ENCODE data around the gene SLC22A31.

Gene SLC22A31

DNA sequence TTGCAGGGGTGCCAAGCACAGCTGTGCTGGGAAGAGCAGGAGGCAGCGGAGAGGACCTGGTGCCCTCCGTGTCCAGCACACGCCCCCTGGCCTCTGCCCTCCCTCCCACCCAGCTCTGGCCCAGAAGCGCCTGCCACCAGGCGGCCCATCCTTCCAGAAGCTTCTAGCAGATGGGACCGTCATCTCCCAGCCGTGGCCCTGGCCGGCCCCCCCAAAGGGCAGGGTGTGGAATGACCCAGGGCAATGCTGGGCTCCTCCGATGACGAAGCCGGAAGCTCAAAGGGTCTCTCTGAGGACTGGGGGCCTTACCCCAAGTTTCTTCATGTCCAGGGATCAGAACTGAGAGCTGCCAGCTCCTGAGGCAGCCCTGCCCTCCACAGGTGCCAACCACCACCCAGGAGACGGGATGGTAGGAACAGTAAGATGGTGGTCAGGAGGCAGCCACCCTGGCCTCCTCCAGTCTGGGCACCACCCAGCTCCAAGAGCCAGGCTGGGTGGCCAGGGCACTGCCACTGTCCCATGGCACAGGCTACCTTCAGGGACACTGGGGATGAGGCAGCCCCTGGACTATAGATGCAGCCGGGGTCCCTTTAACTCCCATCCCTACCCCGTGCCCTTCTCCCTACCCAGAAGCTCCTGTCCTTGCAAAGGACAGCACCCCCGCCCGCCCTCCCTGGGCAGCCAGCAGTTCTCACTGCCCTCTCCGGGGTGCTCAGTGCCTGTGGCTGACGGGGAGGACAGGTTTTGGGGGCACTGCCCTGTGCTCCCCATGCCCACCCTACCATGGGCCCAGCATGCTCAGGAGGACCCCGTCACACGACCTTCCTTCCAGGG, 35.3 kb downstream of the SLC22A31 start:
- no peak for DNase-seq

GRCh38 chr16:89164436-89164835, 35.9 kb downstream of the SLC22A31 start:
- DNase-seq, result no peak

GRCh38 chr16:89163297-89163696, 37.0 kb downstream of the SLC22A31 start:
- no peak for DNase-seq

DNA sequence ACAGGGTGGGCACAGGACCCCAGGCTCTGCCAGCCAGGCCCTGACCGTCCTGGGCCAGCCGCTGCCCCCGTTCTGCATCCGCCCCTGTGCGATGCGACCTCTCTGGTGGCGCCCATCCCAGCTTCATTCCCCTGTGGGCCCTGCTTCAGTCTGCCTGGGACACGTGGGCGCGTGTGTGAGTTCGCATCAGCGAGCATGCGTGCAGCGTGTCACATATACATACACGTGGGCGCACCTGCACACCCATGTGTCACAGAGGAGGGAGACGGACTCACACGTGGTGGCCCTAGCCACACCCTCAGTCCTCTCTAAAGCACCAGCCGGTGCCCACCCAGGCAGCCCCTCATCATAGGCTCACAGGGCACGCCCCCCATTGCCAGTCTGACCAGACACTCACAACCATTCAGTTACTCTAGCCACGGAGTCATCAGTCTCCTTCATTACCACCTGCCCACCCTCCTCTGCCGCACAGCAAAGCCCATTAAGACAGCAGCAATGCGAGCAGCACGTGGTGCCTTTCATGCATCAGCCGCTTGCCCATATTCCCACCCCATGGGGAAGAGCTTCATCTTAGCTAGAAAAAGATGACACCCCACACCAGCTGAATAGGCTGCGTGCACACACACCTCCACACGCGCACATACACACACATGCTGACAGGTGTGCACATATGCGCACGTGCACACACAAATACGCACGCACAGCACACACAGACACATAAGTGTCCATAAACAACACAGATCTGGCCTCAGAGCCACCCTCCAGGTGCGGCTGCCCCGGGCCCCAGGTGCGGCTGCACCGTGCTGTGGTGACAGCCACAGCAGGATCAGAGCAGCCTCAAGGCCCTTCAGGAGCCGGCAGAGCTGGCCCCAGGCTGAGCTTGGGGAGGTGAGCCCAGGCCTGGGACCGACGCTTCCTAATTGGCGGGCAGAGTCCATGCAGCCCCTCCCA, 38.3 kb downstream of the SLC22A31 start:
- no peak for DNase-seq

DNA sequence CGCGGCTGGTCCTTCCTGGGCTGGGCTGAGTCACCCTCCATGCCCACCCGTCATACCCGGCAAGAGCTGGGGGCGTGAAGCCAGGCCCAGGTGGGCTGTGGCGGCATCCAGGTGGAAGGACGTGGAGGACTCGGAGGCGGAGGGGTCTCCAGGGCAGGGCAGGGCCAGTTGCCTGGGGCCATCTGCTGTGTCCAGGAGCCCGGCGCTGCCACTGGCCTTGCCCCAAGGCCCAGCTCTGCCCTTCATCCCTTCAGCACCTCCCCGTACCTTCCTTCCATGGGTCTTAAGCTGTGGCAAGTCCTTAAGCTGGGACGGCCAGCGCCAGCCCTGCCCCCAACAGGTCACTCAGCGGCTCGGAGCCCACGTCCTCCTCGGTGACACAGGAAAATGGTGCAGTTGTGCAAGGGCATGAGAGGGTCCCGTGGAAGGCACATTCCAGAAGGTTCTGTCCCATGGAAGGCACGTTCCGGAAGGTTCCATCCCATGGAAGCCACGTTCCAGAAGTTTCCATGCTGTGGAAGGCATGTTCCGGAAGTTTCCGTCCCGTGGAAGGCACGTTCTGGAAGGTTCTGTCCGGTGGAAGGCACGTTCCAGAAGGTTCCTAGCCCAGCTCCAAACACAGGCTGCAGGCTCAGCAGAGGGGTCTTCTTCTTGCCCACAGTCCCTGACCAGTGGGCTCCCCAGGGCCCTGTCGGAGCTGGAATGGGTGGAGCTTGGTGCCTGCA, 39.2 kb downstream of the SLC22A31 start:
- no peak for DNase-seq

DNA sequence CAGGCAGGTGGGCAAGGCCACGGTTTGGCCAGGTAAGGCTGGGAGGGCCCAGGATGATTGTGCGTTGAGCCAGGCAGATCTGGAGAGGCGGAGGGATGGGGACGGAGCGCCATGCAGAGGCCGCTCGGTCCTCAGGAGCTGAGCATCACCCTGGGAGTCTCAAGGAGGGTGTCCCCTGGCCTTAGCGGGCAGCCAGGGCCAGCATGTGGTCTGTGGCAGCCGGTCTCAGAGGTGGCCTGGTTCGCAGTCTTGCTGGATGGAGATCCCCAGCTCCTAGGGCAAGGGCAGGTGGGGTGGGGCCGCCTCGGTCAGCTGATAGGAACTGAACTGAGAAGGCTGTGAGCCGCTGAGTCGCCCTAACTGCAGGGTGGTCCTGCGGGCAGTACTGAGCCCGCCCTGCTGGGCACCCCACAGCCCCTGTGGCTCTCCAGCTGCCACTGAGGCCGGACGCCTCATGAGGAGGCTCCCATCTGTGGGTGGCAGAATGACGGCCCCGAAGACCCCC, 40.4 kb downstream of the SLC22A31 start:
- no peak for DNase-seq

DNA sequence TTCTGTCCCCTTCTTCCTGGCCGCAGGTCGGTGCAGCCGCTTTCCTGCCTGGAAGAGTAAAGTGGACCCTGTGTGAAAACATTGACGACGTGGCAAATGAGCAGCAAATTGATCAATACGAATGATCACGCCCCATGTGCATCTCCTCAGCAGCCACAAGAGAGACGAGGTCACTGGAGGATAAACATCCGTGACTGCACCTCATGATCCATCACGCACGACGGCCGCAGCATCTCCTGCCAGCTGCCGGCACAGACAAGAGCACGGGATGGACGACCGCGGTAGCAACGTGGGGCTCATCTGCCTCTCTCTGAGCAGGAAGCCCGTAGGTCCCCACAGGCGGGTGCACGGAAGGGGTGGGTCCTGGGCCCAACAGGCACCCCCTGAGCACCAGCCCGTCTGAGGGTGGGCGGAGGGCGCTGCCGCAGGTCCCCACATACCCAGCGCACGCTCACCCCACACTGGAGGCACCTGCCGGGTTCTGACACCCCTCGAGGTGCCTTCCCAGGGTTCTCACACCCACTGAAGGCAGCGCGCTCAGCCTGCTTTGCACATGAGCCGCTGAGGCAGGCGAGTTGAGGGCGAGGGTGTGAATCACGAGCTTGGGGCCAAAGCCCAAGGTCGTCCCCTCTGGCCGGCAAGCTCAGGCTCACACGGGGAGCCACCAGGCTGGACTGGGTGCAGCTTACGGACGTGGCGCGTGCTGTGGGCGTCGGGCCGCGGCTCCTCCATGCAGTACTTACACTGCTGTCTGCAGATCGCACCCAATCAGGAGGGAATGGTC, 41.1 kb downstream of the SLC22A31 start:
- DNase-seq, result no peak

- DNase-seq, result no peak
Observed at GRCh38 chr16:89157778-89158177, 42.6 kb downstream of the SLC22A31 start.

DNA sequence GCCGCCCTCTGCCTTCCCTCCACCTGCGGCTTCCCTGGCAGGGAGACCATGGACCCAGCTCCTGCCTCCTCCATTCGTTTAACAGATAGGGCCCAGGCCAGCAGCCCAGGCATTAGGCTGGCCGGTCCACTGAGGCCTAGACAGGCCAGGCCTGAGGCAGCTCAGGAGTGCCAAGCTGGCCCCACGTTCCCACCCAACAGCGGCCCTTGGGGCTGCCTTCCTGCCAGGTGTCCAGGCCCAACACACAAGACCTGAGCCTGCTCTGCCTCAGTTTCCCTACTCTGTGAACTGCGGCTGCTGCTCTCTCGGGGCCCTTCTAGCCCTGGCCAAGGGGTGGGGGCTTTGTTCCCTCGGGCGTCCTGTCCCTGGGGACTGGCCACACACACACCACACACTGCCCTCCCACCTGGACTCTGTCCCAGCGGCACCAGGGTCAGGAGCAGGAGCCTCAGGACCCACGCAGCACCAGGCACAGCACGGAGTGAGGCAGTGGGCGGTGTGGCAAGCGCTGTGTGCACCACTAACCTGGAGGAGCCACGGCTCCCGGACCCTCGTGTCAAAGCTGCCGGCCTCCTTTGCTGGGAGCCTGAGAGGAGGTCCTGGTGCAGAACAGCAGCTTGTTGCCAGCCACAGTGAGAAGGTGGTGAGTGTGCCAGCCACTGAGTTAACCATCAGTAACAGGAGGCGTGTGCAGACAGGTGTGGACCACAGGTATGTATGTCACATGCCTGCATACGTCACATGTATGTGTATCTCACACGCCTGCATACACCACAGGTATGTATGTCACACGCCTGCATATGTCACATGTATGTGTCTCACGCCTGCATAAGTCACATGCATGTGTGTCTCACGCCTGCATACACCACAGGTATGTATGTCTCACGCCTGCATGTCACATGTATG, 43.3 kb downstream of the SLC22A31 start:
- no peak for DNase-seq

GRCh38 chr16:89155851-89156739, 44.2 kb downstream of the SLC22A31 start:
- no peak for DNase-seq

DNA sequence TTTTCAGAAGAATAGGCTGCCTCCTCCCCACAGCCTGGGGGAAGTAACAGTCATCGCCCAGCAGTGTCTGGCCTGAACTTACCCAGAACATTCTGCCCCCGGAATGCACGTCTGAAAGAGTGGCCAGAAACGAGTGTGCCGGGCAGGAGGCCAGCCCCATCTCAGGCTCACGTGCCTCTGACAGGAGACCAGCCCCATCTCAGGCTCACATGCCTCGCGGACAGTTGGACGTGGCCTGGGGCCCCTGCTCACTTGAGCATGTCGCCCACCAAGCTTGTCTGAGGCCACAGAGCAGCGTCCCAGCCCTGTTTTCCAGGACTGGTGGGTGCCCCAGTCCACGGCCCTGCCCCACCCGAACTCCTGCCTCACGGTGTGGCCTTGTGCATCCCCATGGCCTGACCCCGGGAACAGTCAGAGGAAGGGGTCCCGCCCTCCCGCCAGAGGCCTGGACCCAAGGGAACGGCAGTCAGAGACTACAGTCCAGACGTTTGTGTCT, 45.1 kb downstream of the SLC22A31 start:
- no peak for DNase-seq

GRCh38 chr16:89154390-89155183, 45.8 kb downstream of the SLC22A31 start:
- no peak for DNase-seq

- DNase-seq, result no peak
Observed at GRCh38 chr16:89153848-89154271, 46.5 kb downstream of the SLC22A31 start.

DNA sequence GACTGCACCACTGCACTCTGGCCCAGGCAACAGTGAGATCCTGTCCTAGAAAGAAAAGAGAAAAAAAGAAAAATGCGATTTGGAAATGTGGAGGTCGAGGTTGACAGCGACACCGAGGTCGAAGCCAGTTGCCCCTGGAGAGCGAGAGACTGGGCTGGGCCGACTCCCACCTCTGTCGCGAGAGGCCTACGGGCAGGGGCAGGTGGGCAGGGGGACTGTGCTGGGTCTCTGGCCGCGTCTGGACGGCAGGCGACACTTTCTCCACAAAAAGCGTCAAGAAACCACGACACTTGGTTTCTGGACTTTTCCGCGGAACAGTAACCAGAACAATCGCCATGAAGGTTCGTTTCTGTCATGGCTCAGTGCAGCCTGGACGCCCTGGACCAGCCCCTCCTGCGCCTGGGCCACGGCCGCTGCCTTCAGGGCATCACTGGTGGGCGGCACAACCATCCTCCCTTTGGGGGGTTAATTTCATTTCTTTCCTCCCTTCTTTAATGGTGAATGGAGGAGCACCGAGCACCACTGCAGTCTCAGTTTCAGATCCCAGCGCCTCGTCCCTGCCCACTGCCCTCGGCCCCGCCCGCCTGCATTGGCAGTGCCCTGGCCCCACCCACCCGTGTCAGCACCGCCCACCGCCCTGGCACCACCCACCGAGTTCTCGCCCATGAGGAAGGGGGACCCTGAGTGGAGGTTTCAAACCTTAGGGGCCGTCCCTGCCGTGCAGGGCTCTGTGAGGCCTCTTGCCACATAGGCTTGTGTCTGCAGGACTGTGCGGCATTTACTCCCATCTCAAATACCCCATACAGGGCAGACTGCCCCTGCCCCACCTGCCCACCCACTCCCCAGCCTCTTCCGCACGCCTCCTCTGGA, 47.3 kb downstream of the SLC22A31 start:
- no peak for DNase-seq

GRCh38 chr16:89150981-89151380, 49.4 kb downstream of the SLC22A31 start:
- DNase-seq, result no peak

GRCh38 chr16:89150090-89150835, 50.1 kb downstream of the SLC22A31 start:
- DNase-seq, result no peak

DNA sequence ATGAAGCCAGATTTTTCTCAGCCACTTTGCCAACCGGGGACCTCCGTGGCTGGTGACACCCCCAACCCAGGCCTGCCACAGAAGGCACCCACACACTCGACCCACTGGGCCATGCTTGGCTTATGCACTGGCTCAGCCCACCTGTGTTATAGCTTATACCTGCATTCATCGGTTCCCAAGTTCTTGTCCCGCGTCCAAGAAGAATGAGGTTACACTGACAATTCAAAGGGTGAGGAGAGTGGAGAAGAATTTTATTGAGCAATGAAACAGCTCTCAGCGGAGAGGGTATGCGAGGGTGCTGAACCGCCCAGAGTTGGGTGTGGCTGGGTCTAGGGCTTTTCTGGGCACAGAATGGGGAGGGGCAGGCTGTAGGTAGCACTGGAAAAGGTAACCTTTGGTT, 51.0 kb downstream of the SLC22A31 start:
- no peak for DNase-seq
